Vagina (tissue), 2 donors: ENCODE measurements around the gene THG1L.

Experiments
- POLR2A ChIP-seq, 2 donors: fragments of 450-650 bp; IDR thresholded peaks; one replicate each; pipeline ENCODE4 v1.6.1; 2017; ENCODE audit warnings: antibody characterized with exemption in 2 of 2, mild to moderate bottlenecking in 2 of 2, moderate library complexity in 2 of 2
- POLR2AphosphoS5 ChIP-seq, 2 donors: sonication (generic); formaldehyde crosslinking; IDR thresholded peaks; one replicate each; pipeline ENCODE4 v1.9.0; 2017; ENCODE audit warnings: antibody characterized with exemption in 2 of 2, mild to moderate bottlenecking in 2 of 2, low read depth in 1 of 2; ENCODE audit not compliant: insufficient read depth in 1 of 2
- TF ChIP-seq, protein P1 (sequence below), 3 experiments: fragments of 450-650 bp in 2 of 3; fragments of 200-600 bp in 1 of 3; sonication (generic) in 1 of 3; IDR thresholded peaks; one replicate each; pipeline ENCODE4 v1.5.1; 2017 to 2019; ENCODE audit warnings: antibody characterized with exemption in 3 of 3, mild to moderate bottlenecking in 2 of 3, moderate library complexity in 2 of 3

DNA sequence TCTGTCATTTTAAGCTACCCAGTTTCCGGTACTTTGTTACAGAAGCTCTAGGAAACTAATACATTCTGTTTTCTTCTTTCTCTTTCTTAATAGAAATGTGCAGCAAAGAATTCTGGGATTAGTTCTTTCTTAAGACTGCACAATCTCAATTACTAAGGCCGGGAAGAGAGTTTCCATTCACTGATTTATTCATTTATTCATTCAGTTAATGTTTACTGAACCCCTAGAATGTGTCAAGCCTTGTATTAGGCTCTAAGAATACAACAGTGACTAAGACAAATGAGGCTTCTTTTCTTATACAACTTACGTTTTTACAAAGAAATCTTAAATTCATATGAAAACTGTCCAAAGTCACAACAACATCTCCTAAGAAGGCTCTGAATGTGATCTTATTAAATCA is 27.5 kb upstream of the THG1L start:
- TF ChIP-seq, protein P1, sequence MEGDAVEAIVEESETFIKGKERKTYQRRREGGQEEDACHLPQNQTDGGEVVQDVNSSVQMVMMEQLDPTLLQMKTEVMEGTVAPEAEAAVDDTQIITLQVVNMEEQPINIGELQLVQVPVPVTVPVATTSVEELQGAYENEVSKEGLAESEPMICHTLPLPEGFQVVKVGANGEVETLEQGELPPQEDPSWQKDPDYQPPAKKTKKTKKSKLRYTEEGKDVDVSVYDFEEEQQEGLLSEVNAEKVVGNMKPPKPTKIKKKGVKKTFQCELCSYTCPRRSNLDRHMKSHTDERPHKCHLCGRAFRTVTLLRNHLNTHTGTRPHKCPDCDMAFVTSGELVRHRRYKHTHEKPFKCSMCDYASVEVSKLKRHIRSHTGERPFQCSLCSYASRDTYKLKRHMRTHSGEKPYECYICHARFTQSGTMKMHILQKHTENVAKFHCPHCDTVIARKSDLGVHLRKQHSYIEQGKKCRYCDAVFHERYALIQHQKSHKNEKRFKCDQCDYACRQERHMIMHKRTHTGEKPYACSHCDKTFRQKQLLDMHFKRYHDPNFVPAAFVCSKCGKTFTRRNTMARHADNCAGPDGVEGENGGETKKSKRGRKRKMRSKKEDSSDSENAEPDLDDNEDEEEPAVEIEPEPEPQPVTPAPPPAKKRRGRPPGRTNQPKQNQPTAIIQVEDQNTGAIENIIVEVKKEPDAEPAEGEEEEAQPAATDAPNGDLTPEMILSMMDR (IDR thresholded peaks at IDR 0.05) = no peak
- TF ChIP-seq POLR2AphosphoS5 (IDR thresholded peaks at IDR 0.05; ENCODE audit: insufficient read depth in 1 of 2, low read depth in 1 of 2) = no peak
- TF ChIP-seq POLR2A (IDR thresholded peaks at IDR 0.05) = no peak
